Tibial nerve (tissue), 4 donors: ENCODE measurements around the gene ARHGAP26. TPM values are rescaled to one million over a fixed set of nuclear protein-coding genes. Genes with fewer than 3 reads are reported as not detected.
A peak's percentile ranks its signal among the peaks of the same experiment; 100 is the strongest.

ENCODE experiments used
- DNase-seq, 2 donors: peaks; one replicate each; pipeline ENCODE4 v3.0.0-alpha.2; 2019; ENCODE audit warnings: low spot score in 2 of 2
- H3K27ac ChIP-seq, 4 donors: fragments of 200-600 bp; sonication (generic) in 3 of 4; one replicate each; pipeline ENCODE4 v1.5.1; 2017 to 2019; ENCODE audit warnings: mild to moderate bottlenecking in 1 of 4
- H3K27me3 ChIP-seq, 2 donors: fragments of 200-600 bp; sonication (generic) in 1 of 2; one replicate each; pipeline versions ENCODE4 v1.5.1 to v1.6.0; 2017 to 2019
- H3K36me3 ChIP-seq, 3 donors: fragments of 200-600 bp; sonication (generic); one replicate each; pipeline ENCODE4 v1.5.1; 2018 to 2019
- H3K4me1 ChIP-seq, 4 donors: fragments of 200-600 bp; sonication (generic) in 3 of 4; one replicate each; pipeline ENCODE4 v1.5.1; 2017 to 2019
- H3K4me3 ChIP-seq, 4 donors: fragments of 200-600 bp; sonication (generic) in 3 of 4; one replicate each; pipeline ENCODE4 v1.5.1; 2017 to 2019; ENCODE audit warnings: mild to moderate bottlenecking in 1 of 4, moderate library complexity in 1 of 4
- H3K9me3 ChIP-seq, 4 donors: fragments of 200-600 bp; sonication (generic) in 3 of 4; one replicate each; pipeline ENCODE4 v1.5.1; 2017 to 2019
- CTCF ChIP-seq, 5 experiments: fragments of 200-600 bp in 3 of 5; fragments of 450-650 bp in 2 of 5; sonication (generic) in 3 of 5; IDR thresholded peaks; one replicate each; pipeline ENCODE4 v1.5.1; 2016 to 2019; ENCODE audit warnings: antibody characterized with exemption in 5 of 5, mild to moderate bottlenecking in 3 of 5, moderate library complexity in 2 of 5
- EP300 ChIP-seq, 2 donors: sonication (generic); formaldehyde crosslinking; IDR thresholded peaks; one replicate each; pipeline ENCODE4 v1.6.1; 2017; ENCODE audit warnings: antibody characterized with exemption in 2 of 2, mild to moderate bottlenecking in 1 of 2
- POLR2A ChIP-seq, 2 donors: fragments of 450-650 bp; IDR thresholded peaks; one replicate each; pipeline ENCODE4 v1.6.1; 2017; ENCODE audit warnings: antibody characterized with exemption in 2 of 2, mild to moderate bottlenecking in 2 of 2, moderate library complexity in 2 of 2
- WGBS, 2 donors: methylation state at CpG; one replicate each; pipeline ENCODE4 v1.1.5; 2018; 5-methylcytosine and 5-hydroxymethylcytosine counted together
- total RNA-seq, 4 donors: library from RNA; depleted of rRNA; stranded (reverse); fragments of >200 nt; gene quantifications; one replicate each; pipeline ENCODE4 v1.1.0, GENCODE V29; 2016

ARHGAP26 gene
- total RNA-seq, 4 donors from 2014 or later, result 33.7 to 77.8 (median 57.8) TPM

DNA sequence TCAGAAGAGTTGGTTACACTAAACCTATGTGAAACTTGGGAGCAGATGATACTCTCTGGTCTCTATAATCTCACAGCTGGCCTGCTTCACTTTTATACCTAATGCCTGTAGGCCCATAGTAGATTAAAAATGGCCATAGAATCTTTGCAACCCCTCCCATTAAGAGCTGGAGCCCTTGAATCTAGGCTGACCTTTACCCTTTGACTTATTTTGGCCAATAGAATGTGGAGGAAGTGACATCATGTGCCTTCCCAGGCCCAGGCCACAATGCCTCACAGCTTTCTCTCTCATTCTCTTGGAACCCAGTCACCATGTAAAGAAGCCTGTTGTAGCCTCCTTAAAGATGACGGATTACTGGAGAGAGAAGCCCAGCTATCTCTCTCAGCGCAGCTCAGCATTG, 382.3 kb downstream of the ARHGAP26 start:
- no peak overlapping the region for H3K4me3 ChIP-seq
- H3K9me3 ChIP-seq, result no peaks in the 10 kb centered on the region
- H3K27me3 ChIP-seq, result no peaks in the 10 kb centered on the region
- 88 to 100% methylated on average over 2 of the region's 2 CpGs for WGBS, 2 donors
- peaks cover 0 to 64% (median 15%) of the 10 kb centered on the region in 4 donors for H3K4me1 ChIP-seq
- TF ChIP-seq CTCF (IDR thresholded peaks at IDR 0.05) (no peak), POLR2A (IDR thresholded peaks at IDR 0.05) (no peak), EP300 (IDR thresholded peaks at IDR 0.05) (no peak)
- no peak for DNase-seq
- peak overlapping the region in 1 of 4 donors; percentile 79 for H3K27ac ChIP-seq
- H3K36me3 ChIP-seq, result peaks cover 0 to 28% (median 0%) of the 10 kb centered on the region in 3 donors

GRCh38 chr5:143153332-143154119, 383.3 kb downstream of the ARHGAP26 start:
- peak; percentile 49 to 81 for DNase-seq
- no peak overlapping the region for H3K4me3 ChIP-seq
- H3K4me1 ChIP-seq, result peaks cover 0 to 53% (median 9%) of the 10 kb centered on the region in 4 donors

DNA sequence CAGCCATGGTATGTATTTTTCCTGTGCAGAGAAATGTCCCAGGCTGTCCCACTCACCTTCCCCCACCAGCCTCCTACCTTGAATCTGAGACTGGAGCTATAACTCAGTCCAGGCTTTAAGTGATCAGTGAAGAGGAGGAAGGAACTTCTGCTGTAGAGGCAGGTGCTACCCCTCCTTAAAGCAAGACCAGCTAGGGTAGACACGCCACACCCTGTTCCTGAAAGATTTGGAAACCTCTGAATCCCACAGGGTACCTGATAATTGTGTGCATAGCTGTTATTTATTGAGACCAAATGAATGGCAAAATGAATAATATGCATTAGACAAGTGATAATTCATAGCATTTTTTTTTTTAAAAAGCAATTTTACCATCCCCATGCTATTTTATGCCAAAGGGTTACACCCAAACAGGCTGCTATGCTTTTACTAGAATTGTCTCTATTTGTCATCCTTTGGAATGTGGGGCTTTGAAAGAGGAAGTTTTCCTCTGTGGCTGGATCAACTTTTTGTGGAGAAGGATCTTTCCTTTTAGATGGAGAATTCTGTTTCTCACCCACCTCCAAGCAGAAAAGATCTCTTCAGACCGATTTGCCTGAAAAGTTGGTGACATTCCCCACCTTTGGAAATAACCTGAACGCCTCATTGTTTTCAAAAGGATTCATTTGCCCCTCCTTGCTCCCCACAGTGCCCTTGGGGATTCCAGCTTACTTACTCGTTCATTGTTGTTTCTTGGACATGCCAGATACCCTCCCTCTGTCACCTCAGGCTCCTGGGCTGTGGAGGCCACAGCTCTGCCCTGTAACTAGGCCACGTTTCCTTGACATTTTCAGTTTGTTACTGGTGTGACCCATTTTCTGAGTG, 384.6 kb downstream of the ARHGAP26 start:
- TF ChIP-seq POLR2A (IDR thresholded peaks at IDR 0.05) (no peak), CTCF (IDR thresholded peaks at IDR 0.05) (no peak), EP300 (IDR thresholded peaks at IDR 0.05) (no peak)
- H3K27ac ChIP-seq, result peak overlapping the region in 3 of 4 donors; percentile 30 to 79 (median 72)

More at GRCh38 chr5:143153332-143154119, 383.3 kb downstream of the ARHGAP26 start:
- TF ChIP-seq EP300 (IDR thresholded peaks at IDR 0.05), result peak; percentile 65 to 84
- no peak for TF ChIP-seq CTCF (IDR thresholded peaks at IDR 0.05)
- Histone ChIP-seq H3K27ac (peak overlapping the region in 3 of 4 donors; percentile 40 to 79 (median 72)), H3K36me3 (peaks cover 0 to 18% (median 0%) of the 10 kb centered on the region in 3 donors), H3K27me3 (no peaks in the 10 kb centered on the region), H3K9me3 (no peaks in the 10 kb centered on the region)
- 36 to 42% methylated on average over 7 of the region's 7 CpGs for WGBS, 2 donors

GRCh38 chr5:143155455-143155854, 385.3 kb downstream of the ARHGAP26 start:
- H3K27me3 ChIP-seq, result no peaks in the 10 kb centered on the region
- peaks cover 0 to 42% (median 8%) of the 10 kb centered on the region in 4 donors for H3K4me1 ChIP-seq
- no peaks in the 10 kb centered on the region for H3K9me3 ChIP-seq
- TF ChIP-seq EP300 (IDR thresholded peaks at IDR 0.05), result no peak
- TF ChIP-seq CTCF (IDR thresholded peaks at IDR 0.05), result no peak
- TF ChIP-seq POLR2A (IDR thresholded peaks at IDR 0.05), result no peak
- WGBS, 2 donors, result 57 to 65% methylated on average over 3 of the region's 3 CpGs
- peak overlapping the region in 3 of 4 donors; percentile 30 to 79 (median 72) for H3K27ac ChIP-seq
- DNase-seq, result no peak
- no peak overlapping the region for H3K4me3 ChIP-seq
- H3K36me3 ChIP-seq, result peaks cover 0 to 7% (median 0%) of the 10 kb centered on the region in 3 donors

More for the DNA sequence above, 384.6 kb downstream of the ARHGAP26 start:
- DNase-seq, result no peak
- 58 to 59% methylated on average over 5 of the region's 5 CpGs for WGBS, 2 donors
- Histone ChIP-seq H3K4me3 (no peak overlapping the region), H3K36me3 (peaks cover 0 to 14% (median 0%) of the 10 kb centered on the region in 3 donors), H3K4me1 (peaks cover 0 to 42% (median 8%) of the 10 kb centered on the region in 4 donors), H3K27me3 (no peaks in the 10 kb centered on the region), H3K9me3 (no peaks in the 10 kb centered on the region)
